ENCODE measurements around the gene C17orf113.

DNA sequence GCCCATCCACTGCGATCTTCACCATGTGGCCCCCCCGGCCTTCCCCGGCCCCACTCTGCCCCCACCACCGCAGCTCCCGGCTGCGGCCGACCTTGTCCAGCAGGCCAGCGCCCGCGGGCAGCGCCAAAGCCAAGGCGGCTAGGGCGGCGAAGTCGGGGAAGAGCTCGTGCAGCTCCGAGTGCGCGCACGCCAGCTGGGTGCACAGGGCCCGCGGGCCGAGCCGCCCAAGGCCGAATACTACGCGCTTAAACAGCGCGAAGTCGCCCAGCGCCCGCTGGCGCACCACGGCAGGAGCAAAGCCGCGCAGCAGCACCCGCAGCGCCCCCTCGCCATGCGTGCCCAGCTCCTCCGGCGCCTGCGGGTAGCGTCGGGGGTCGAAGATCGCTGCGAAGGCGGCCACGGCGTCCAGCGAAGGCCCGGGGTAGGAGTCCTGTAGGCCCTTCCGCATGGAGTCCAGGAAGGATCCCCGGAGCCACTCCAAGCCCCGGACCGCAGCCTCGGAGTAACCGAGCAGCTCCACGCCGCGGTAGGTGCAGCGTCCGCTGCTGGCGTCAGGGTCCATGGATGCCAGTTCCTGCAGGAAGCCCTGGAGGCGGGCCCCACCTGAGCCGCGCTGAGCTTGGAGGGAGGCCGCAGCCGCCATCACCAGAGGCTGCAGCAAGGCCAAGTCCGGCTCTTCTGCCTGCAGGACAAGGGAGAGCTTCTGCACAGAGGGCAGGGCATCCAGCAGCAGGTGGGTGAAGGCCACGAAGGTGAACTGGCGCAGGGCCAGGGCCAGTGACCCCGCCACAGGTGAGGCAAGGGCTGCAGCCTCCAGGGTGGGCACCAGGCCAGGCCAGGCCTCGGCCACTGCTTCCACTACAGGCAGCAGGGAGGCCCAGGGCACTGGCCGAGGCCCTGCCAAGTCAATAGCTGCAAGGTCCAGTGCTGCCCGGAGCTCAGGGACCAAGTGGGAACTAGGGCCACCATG, 10.3 kb downstream of the C17orf113 start:
- TF ChIP-seq CREB1 (IDR thresholded peaks at IDR 0.05; ENCODE audit: low read depth) = no peak
- TF ChIP-seq, protein P1, sequence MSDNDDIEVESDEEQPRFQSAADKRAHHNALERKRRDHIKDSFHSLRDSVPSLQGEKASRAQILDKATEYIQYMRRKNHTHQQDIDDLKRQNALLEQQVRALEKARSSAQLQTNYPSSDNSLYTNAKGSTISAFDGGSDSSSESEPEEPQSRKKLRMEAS (IDR thresholded peaks at IDR 0.05) = no peak
- no peak for TF ChIP-seq CEBPB (IDR thresholded peaks at IDR 0.05)
- TF ChIP-seq TAF1 (IDR thresholded peaks at IDR 0.05; ENCODE audit: low read depth) = no peak
- TF ChIP-seq, protein P2, sequence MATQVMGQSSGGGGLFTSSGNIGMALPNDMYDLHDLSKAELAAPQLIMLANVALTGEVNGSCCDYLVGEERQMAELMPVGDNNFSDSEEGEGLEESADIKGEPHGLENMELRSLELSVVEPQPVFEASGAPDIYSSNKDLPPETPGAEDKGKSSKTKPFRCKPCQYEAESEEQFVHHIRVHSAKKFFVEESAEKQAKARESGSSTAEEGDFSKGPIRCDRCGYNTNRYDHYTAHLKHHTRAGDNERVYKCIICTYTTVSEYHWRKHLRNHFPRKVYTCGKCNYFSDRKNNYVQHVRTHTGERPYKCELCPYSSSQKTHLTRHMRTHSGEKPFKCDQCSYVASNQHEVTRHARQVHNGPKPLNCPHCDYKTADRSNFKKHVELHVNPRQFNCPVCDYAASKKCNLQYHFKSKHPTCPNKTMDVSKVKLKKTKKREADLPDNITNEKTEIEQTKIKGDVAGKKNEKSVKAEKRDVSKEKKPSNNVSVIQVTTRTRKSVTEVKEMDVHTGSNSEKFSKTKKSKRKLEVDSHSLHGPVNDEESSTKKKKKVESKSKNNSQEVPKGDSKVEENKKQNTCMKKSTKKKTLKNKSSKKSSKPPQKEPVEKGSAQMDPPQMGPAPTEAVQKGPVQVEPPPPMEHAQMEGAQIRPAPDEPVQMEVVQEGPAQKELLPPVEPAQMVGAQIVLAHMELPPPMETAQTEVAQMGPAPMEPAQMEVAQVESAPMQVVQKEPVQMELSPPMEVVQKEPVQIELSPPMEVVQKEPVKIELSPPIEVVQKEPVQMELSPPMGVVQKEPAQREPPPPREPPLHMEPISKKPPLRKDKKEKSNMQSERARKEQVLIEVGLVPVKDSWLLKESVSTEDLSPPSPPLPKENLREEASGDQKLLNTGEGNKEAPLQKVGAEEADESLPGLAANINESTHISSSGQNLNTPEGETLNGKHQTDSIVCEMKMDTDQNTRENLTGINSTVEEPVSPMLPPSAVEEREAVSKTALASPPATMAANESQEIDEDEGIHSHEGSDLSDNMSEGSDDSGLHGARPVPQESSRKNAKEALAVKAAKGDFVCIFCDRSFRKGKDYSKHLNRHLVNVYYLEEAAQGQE (IDR thresholded peaks at IDR 0.05; ENCODE audit: low read depth) = no peak
- no peak for TF ChIP-seq TEAD4 (IDR thresholded peaks at IDR 0.05)
- TF ChIP-seq YY1 (IDR thresholded peaks at IDR 0.05; ENCODE audit: low read depth) = no peak
- TF ChIP-seq EP300 (IDR thresholded peaks at IDR 0.05; ENCODE audit: borderline replicate concordance) = no peak

Data from Ishikawa (cell line).